Stomach (tissue), 9 donors: ENCODE data around the gene BPGM. TPM values are rescaled to one million over a fixed set of nuclear protein-coding genes. Genes with fewer than 3 reads are reported as not detected.

Experiments
- DNase-seq, 2 donors: peaks; one replicate each; pipeline versions ENCODE4 v3.0.0 to v3.0.0-alpha.2; 2013 to 2019
- H3K27ac ChIP-seq, 5 donors: fragments of 200-600 bp in 4 of 5; sonication (generic) in 4 of 5; one replicate each; pipeline ENCODE4 v1.5.1; 2013 to 2019; ENCODE audit warnings: mild to moderate bottlenecking in 1 of 5, moderate library complexity in 1 of 5
- H3K27me3 ChIP-seq, 3 donors: fragments of 200-600 bp; sonication (generic); one replicate each; pipeline ENCODE4 v1.5.1; 2017 to 2019; ENCODE audit warnings: mixed run types in 1 of 3
- H3K36me3 ChIP-seq, 4 donors: fragments of 200-600 bp; sonication (generic); 1 replicate in 3 of 4; 2 replicates in 1 of 4; pipeline ENCODE4 v1.5.1; 2016 to 2019
- H3K4me1 ChIP-seq, 4 donors: fragments of 200-600 bp; sonication (generic); one replicate each; pipeline ENCODE4 v1.5.1; 2016 to 2019
- H3K4me3 ChIP-seq, 4 donors: fragments of 200-600 bp; sonication (generic) in 3 of 4; one replicate each; pipeline ENCODE4 v1.5.1; 2016 to 2019; ENCODE audit warnings: mild to moderate bottlenecking in 1 of 4
- H3K9me3 ChIP-seq, 4 donors: fragments of 200-600 bp; sonication (generic); one replicate each; pipeline ENCODE4 v1.5.1; 2016 to 2019
- EP300 ChIP-seq: sonication (generic); formaldehyde crosslinking; IDR thresholded peaks from one replicate; pipeline ENCODE4 v1.6.1; 2017; ENCODE audit warnings: antibody characterized with exemption
- POLR2A ChIP-seq, 4 donors: fragments of 450-650 bp; IDR thresholded peaks; one replicate each; pipeline ENCODE4 v1.6.1; 2016; ENCODE audit warnings: antibody characterized with exemption in 4 of 4, control low read depth in 2 of 4, mild to moderate bottlenecking in 1 of 4, moderate library complexity in 1 of 4
- POLR2AphosphoS5 ChIP-seq, 3 donors: sonication (generic); formaldehyde crosslinking; IDR thresholded peaks; one replicate each; pipeline ENCODE4 v1.6.1; 2016; ENCODE audit warnings: antibody characterized with exemption in 3 of 3
- WGBS, 5 donors: extraction: QIAGEN DNeasy Blood & Tissue Kit in 3 of 5; methylation state at CpG; one replicate each; pipeline versions ENCODE4 v1.1.5 to v1.1.7; 2013 to 2018; 5-methylcytosine and 5-hydroxymethylcytosine counted together
- intact Hi-C: fragments of 100-400 bp; cut with DNase I; formaldehyde crosslinking; loops from one replicate; pipeline ENCODE4 v1.15.1; 2023; ENCODE audit warnings: low total_unique reads
- polyA plus RNA-seq, 3 donors: library from polyadenylated mRNA; stranded (reverse); fragments of 200-250 nt; gene quantifications; one replicate each; pipeline ENCODE4 v1.2.3, GENCODE V29; 2013
- total RNA-seq, 5 donors: library from RNA; depleted of rRNA; stranded (reverse); fragments of >200 nt; gene quantifications; one replicate each; pipeline versions ENCODE4 v1.1.0 to v1.2.3, GENCODE V29; 2014 to 2016
- TF ChIP-seq, protein P1 (sequence below), 7 experiments: fragments of 450-650 bp in 4 of 7; fragments of 200-600 bp in 3 of 7; sonication (generic) in 3 of 7; IDR thresholded peaks; one replicate each; pipeline ENCODE4 v1.5.1; 2016 to 2019; ENCODE audit warnings: antibody characterized with exemption in 7 of 7, control low read depth in 2 of 7, mild to moderate bottlenecking in 1 of 7
- donor health status: healthy with polysubstance abuse.
- donor health status: Bipolar disorder and iron deficiency.
- donor health status: healthy.

BPGM gene
- total and polyA plus RNA-seq, 8 donors = 4.7 to 47.3 (median 19.8) TPM

- peaks cover 0 to 4% (median 0%) of the 10 kb centered on the region in 3 donors for H3K27me3 ChIP-seq
- H3K9me3 ChIP-seq = no peaks in the 10 kb centered on the region
- intact Hi-C loops = loop anchor here (10.0 kb wide), 1 partner anchor 265 kb away; no protein-coding TSS in a partner anchor
- H3K27ac ChIP-seq = peak overlapping the region in 4 of 5 donors; percentile 65 to 84 (median 76)
- H3K4me1 ChIP-seq = peaks cover 0 to 26% (median 14%) of the 10 kb centered on the region in 4 donors
- no peaks in the 10 kb centered on the region for H3K36me3 ChIP-seq
- peak in 1 of 2 donors; percentile 79 for DNase-seq
- TF ChIP-seq, protein P1, sequence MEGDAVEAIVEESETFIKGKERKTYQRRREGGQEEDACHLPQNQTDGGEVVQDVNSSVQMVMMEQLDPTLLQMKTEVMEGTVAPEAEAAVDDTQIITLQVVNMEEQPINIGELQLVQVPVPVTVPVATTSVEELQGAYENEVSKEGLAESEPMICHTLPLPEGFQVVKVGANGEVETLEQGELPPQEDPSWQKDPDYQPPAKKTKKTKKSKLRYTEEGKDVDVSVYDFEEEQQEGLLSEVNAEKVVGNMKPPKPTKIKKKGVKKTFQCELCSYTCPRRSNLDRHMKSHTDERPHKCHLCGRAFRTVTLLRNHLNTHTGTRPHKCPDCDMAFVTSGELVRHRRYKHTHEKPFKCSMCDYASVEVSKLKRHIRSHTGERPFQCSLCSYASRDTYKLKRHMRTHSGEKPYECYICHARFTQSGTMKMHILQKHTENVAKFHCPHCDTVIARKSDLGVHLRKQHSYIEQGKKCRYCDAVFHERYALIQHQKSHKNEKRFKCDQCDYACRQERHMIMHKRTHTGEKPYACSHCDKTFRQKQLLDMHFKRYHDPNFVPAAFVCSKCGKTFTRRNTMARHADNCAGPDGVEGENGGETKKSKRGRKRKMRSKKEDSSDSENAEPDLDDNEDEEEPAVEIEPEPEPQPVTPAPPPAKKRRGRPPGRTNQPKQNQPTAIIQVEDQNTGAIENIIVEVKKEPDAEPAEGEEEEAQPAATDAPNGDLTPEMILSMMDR (IDR thresholded peaks at IDR 0.05) = peak in 2 of 7 experiments; percentile 21 to 39
- TF ChIP-seq EP300 (no peak), POLR2A (IDR thresholded peaks at IDR 0.05) (no peak), POLR2AphosphoS5 (IDR thresholded peaks at IDR 0.05) (no peak)
- peak overlapping the region in 3 of 4 donors; percentile 21 to 25 (median 22) for H3K4me3 ChIP-seq
- 36 to 63% (median 51%) methylated on average over 5 of the region's 5 CpGs for WGBS, 5 donors
Measured at GRCh38 chr7:134690016-134690415, 43.4 kb downstream of the BPGM start.

DNA sequence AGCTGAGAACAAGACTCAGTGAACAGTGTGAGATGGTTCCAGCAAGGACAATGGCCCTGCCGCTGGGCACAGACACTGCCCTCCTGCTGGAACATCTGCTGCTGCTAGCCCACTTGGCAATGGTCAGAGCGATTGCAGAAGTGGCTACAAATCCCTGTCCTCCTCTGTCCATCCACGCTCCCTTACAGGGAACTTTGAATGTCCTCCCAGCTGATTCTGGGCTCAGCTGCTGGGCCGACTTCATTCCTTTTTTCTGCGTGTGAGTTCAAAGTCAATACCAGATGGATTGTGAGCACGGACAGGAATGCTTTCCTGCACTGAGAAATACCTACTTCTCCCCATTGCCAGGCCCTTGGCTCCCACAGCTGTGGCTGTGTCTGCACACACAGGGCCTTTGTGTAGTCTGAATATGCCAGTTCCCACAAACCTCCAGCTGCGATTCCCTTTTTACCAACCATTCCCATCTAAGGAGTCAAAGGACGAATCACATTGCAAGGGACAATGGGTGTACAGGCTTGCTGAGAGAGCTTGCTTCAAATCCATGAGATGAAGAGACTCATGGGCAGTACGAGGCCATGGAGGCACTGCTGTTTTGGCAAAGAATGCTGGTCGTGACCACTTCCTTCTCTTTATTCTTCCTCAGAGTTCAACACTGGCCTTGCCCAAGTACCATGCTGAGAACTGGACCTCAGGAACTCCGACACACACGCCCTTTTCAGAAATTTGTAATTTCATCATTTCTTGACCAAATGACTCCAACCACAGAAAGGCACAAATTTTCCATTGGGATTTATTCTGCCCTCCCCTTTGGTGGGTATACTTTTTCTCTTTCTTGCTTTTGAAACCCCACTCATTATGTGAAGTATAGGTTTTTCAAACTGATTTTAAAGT lies 44.2 kb downstream of the BPGM start:
- intact Hi-C loops = loop anchor here (10.0 kb wide), 1 partner anchor 264 kb away; no protein-coding TSS in a partner anchor
- H3K4me3 ChIP-seq = no peak overlapping the region
- DNase-seq = no peak
- peaks cover 0 to 4% (median 0%) of the 10 kb centered on the region in 3 donors for H3K27me3 ChIP-seq
- no peaks in the 10 kb centered on the region for H3K9me3 ChIP-seq
- no peak for TF ChIP-seq POLR2A (IDR thresholded peaks at IDR 0.05)
- 81 to 83% (median 82%) methylated on average over 12 of the region's 12 CpGs for WGBS, 5 donors
- peak overlapping the region in 4 of 5 donors; percentile 65 to 84 (median 76) for H3K27ac ChIP-seq
- peaks cover 0 to 35% (median 16%) of the 10 kb centered on the region in 4 donors for H3K4me1 ChIP-seq
- no peaks in the 10 kb centered on the region for H3K36me3 ChIP-seq

- Histone ChIP-seq H3K27ac (peak overlapping the region in 4 of 5 donors; percentile 65 to 84 (median 76)), H3K9me3 (no peaks in the 10 kb centered on the region), H3K36me3 (no peaks in the 10 kb centered on the region), H3K4me3 (no peak overlapping the region), H3K4me1 (peaks cover 0 to 39% (median 17%) of the 10 kb centered on the region in 4 donors), H3K27me3 (peaks cover 0 to 4% (median 0%) of the 10 kb centered on the region in 3 donors)
- DNase-seq = peak in 1 of 2 donors; percentile 47
- intact Hi-C loops = loop anchor here (10.0 kb wide), 1 partner anchor 263 kb away; no protein-coding TSS in a partner anchor
- TF ChIP-seq POLR2A (IDR thresholded peaks at IDR 0.05) = no peak
- TF ChIP-seq POLR2AphosphoS5 (IDR thresholded peaks at IDR 0.05) = no peak
- TF ChIP-seq, protein P1 (IDR thresholded peaks at IDR 0.05) = no peak
- TF ChIP-seq EP300 = no peak
- 60 to 82% (median 67%) methylated on average over 13 of the region's 13 CpGs for WGBS, 5 donors
Measured at GRCh38 chr7:134691546-134692343, 45.1 kb downstream of the BPGM start.

DNA sequence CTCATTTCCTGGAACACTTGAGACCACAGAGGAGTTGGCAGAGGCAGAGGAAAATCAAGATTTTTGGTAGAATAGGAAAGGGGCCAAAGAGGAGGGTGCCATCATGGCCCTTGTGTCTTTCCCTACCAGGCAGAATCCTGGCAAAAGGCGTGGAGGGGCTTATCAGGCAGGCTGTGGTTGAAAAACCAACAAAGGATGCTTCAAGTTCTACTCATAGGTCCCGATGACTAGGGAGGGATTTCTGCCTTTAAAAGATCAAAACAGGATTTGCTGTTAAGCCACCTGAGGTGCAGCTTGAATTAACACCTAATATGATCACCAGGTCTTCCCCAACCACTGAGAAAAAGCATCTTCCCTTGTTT lies 45.7 kb downstream of the BPGM start:
- DNase-seq = no peak
- Histone ChIP-seq H3K27ac (peak overlapping the region in 4 of 5 donors; percentile 31 to 74 (median 52)), H3K9me3 (no peaks in the 10 kb centered on the region), H3K4me1 (peaks cover 0 to 39% (median 17%) of the 10 kb centered on the region in 4 donors), H3K36me3 (no peaks in the 10 kb centered on the region), H3K27me3 (peaks cover 0 to 4% (median 0%) of the 10 kb centered on the region in 3 donors), H3K4me3 (no peak overlapping the region)
- TF ChIP-seq, protein P1 (IDR thresholded peaks at IDR 0.05) = no peak
- TF ChIP-seq POLR2A (IDR thresholded peaks at IDR 0.05) (no peak), POLR2AphosphoS5 (IDR thresholded peaks at IDR 0.05) (no peak), EP300 (no peak)
- intact Hi-C loops = loop anchor here (10.0 kb wide), 1 partner anchor 262 kb away; no protein-coding TSS in a partner anchor
- WGBS, 5 donors = 27 to 39% (median 32%) methylated on average over 2 of the region's 2 CpGs
